SK-N-SH (cell line): Measurements from ENCODE around the gene MRPS27. TPM values are rescaled to one million over a fixed set of nuclear protein-coding genes. Genes with fewer than 3 reads are reported as not detected.

Source experiments
- CTCF ChIA-PET: fragments of 300-600, 350-600 bp; formaldehyde crosslinking; extraction: SDS; loops from one replicate; lab custom pipeline; 2021; lab: Yijun Ruan, JAX
- POLR2A ChIA-PET: fragments of 350-600 bp; sonication (Branson Sonifier 250); formaldehyde crosslinking; extraction: SDS; loops from one replicate; lab custom pipeline; 2020; ENCODE audit warnings: antibody characterized with exemption, inconsistent platforms; lab: Yijun Ruan, JAX
- DNase-seq: peaks from one replicate; pipeline ENCODE4 v3.0.0; 2012
- H2AFZ ChIP-seq: fragments of 200-600 bp; sonication (generic); 2 replicates; pipeline ENCODE4 v1.8.1; 2016; ENCODE audit warnings: antibody characterized with exemption, mild to moderate bottlenecking, low read depth
- H3F3A ChIP-seq: fragments of 200-600 bp; sonication (generic); replicated peaks from 2 replicates; pipeline ENCODE3; 2016; ENCODE audit warnings: antibody characterized with exemption, mild to moderate bottlenecking; ENCODE audit not compliant: insufficient read depth
- H3K27ac ChIP-seq, 2 experiments: fragments of 200-500 bp in 1 of 2; fragments of 200-600 bp in 1 of 2; sonication (Bioruptor generic) in 1 of 2; sonication (generic), shearing (Covaris generic) in 1 of 2; 2 replicates each; pipeline versions ENCODE4 v1.5.1 to v1.6.1; 2014 to 2016; ENCODE audit warnings: low read depth in 2 of 2, inconsistent platforms in 1 of 2, low read length in 1 of 2, mild to moderate bottlenecking in 1 of 2, mixed read lengths in 1 of 2
- H3K27me3 ChIP-seq: fragments of 200-600 bp; sonication (generic), shearing (Covaris generic); 2 replicates; pipeline ENCODE4 v1.6.1; 2016; ENCODE audit warnings: mixed run types; ENCODE audit not compliant: insufficient read depth
- H3K36me3 ChIP-seq, 2 experiments: fragments of 200-500 bp in 1 of 2; fragments of 200-600 bp in 1 of 2; sonication (Bioruptor generic) in 1 of 2; sonication (generic) in 1 of 2; replicated peaks in 1 of 2; 2 replicates each; pipeline versions ENCODE3 to v1.5.1; 2014 to 2016; ENCODE audit warnings: low read length in 1 of 2, mild to moderate bottlenecking in 1 of 2; ENCODE audit not compliant: insufficient read depth in 2 of 2, control insufficient read depth in 1 of 2
- H3K4me1 ChIP-seq, 2 experiments: fragments of 200-500 bp in 1 of 2; fragments of 200-600 bp in 1 of 2; sonication (Bioruptor generic) in 1 of 2; sonication (generic), shearing (Covaris generic) in 1 of 2; 2 replicates each; pipeline versions ENCODE4 v1.5.1 to v1.6.1; 2014 to 2016; ENCODE audit warnings: low read depth in 1 of 2, low read length in 1 of 2, mixed run types in 1 of 2; ENCODE audit not compliant: insufficient read depth in 2 of 2, control insufficient read depth in 1 of 2
- H3K4me2 ChIP-seq: fragments of 200-600 bp; sonication (generic), shearing (Covaris generic); 2 replicates; pipeline ENCODE4 v1.6.1; 2017; ENCODE audit warnings: mixed run types
- H3K4me3 ChIP-seq, 2 experiments: fragments of 200-500 bp in 1 of 2; fragments of 200-600 bp in 1 of 2; sonication (Bioruptor generic) in 1 of 2; sonication (generic), shearing (Covaris generic) in 1 of 2; 2 replicates each; pipeline versions ENCODE4 v1.5.1 to v1.8.1; 2014 to 2016; ENCODE audit warnings: low read depth in 2 of 2, inconsistent platforms in 1 of 2, low read length in 1 of 2, mild to moderate bottlenecking in 1 of 2, mixed read lengths in 1 of 2, moderate library complexity in 1 of 2
- H3K79me2 ChIP-seq: fragments of 200-600 bp; sonication (generic); 2 replicates; pipeline ENCODE4 v1.8.1; 2017; ENCODE audit warnings: mild to moderate bottlenecking; ENCODE audit not compliant: insufficient read depth
- H3K9ac ChIP-seq: fragments of 200-600 bp; sonication (generic); 2 replicates; pipeline ENCODE4 v1.6.1; 2017; ENCODE audit warnings: mixed run types
- H3K9me2 ChIP-seq: fragments of 200-600 bp; sonication (generic); 2 replicates; pipeline ENCODE4 v1.6.1; 2017; ENCODE audit warnings: mixed run types
- H3K9me3 ChIP-seq: fragments of 200-600 bp; sonication (generic); 2 replicates; pipeline ENCODE4 v1.6.1; 2017; ENCODE audit warnings: mixed run types, mild to moderate bottlenecking, moderate library complexity
- H4K20me1 ChIP-seq: fragments of 200-600 bp; sonication (generic); 2 replicates; pipeline ENCODE4 v1.6.1; 2017; ENCODE audit warnings: mild to moderate bottlenecking, mixed run types; ENCODE audit not compliant: insufficient read depth
- CHD2 ChIP-seq: fragments of 150-350 bp; IDR thresholded peaks from 2 replicates; pipeline ENCODE4 v1.6.1; 2018; ENCODE audit warnings: low read length; ENCODE audit not compliant: partially characterized antibody
- ELF1 ChIP-seq: IDR thresholded peaks from 2 replicates; pipeline ENCODE4 v1.4.0; 2012
- EZH2phosphoT487 ChIP-seq: fragments of 200-600 bp; sonication (generic); IDR thresholded peaks from 2 replicates; pipeline ENCODE4 v1.6.1; 2017; ENCODE audit warnings: low read depth, mixed run types, mild to moderate bottlenecking, antibody characterized with exemption, moderate library complexity, borderline replicate concordance
- FOSL2 ChIP-seq: IDR thresholded peaks from 2 replicates; pipeline ENCODE4 v1.4.0; 2012; ENCODE audit warnings: low read depth, mild to moderate bottlenecking, moderate library complexity, borderline replicate concordance
- FOXJ3 ChIP-seq: sonication (generic); formaldehyde crosslinking; IDR thresholded peaks from 2 replicates; pipeline ENCODE4 v1.5.1; 2020; ENCODE audit warnings: mild to moderate bottlenecking, missing genetic modification reagents
- GABPA ChIP-seq: IDR thresholded peaks from 2 replicates; pipeline ENCODE4 v1.4.0; 2012; ENCODE audit warnings: low read depth, mild to moderate bottlenecking
- GATA2 ChIP-seq: sonication (generic); formaldehyde crosslinking; IDR thresholded peaks from 2 replicates; pipeline ENCODE4 v1.5.0; 2020; ENCODE audit warnings: mild to moderate bottlenecking, missing genetic modification reagents
- JUND ChIP-seq: IDR thresholded peaks from 2 replicates; pipeline ENCODE4 v1.4.0; 2012
- NFIC ChIP-seq: IDR thresholded peaks from 2 replicates; pipeline ENCODE4 v1.4.0; 2012; ENCODE audit warnings: borderline replicate concordance
- NRF1 ChIP-seq: IDR thresholded peaks from 2 replicates; pipeline ENCODE4 v1.6.1; 2012; ENCODE audit warnings: low read depth, mild to moderate bottlenecking, low read length
- RCOR1 ChIP-seq: fragments of 150-350 bp; IDR thresholded peaks from 2 replicates; pipeline ENCODE4 v1.6.1; 2017; ENCODE audit warnings: antibody characterized with exemption, low read length
- RFX5 ChIP-seq: IDR thresholded peaks from 2 replicates; pipeline ENCODE4 v1.6.1; 2012; ENCODE audit warnings: mild to moderate bottlenecking, improper control_type of control experiment, low read length
- RXRA ChIP-seq: IDR thresholded peaks from 2 replicates; pipeline ENCODE4 v1.4.0; 2012; ENCODE audit warnings: low read depth, mild to moderate bottlenecking, borderline replicate concordance
- TAF1 ChIP-seq: IDR thresholded peaks from 2 replicates; pipeline ENCODE4 v1.6.1; 2012; ENCODE audit warnings: low read depth, mild to moderate bottlenecking, low read length, moderate library complexity, borderline replicate concordance
- TCF12 ChIP-seq: IDR thresholded peaks from 2 replicates; pipeline ENCODE4 v1.4.0; 2012
- TEAD4 ChIP-seq: IDR thresholded peaks from 2 replicates; pipeline ENCODE4 v1.4.0; 2012; ENCODE audit warnings: mild to moderate bottlenecking, borderline replicate concordance; ENCODE audit not compliant: insufficient read depth
- USF1 ChIP-seq: IDR thresholded peaks from 2 replicates; pipeline ENCODE4 v1.4.0; 2012; ENCODE audit warnings: low read depth, borderline replicate concordance
- YY1 ChIP-seq: IDR thresholded peaks from 2 replicates; pipeline ENCODE4 v1.4.0; 2012; ENCODE audit warnings: low read depth, mild to moderate bottlenecking
- WGBS: methylation state at CpG from one replicate; pipeline ENCODE4 v1.1.6; 2017; ENCODE audit warnings: low lambda C conversion rate; 5-methylcytosine and 5-hydroxymethylcytosine counted together
- polyA plus RNA-seq, 3 experiments: library from polyadenylated mRNA; depleted of rRNA; stranded (reverse); fragments of >200 nt; gene quantifications; 2 replicates each; pipeline ENCODE4 v1.2.3, GENCODE V29; 2012
- TF ChIP-seq, protein P1 (sequence below): IDR thresholded peaks from 2 replicates; pipeline ENCODE4 v1.4.0; 2012; ENCODE audit warnings: low read depth
- TF ChIP-seq, protein P2 (sequence below): fragments of 150-350 bp; IDR thresholded peaks from 2 replicates; pipeline ENCODE4 v1.6.1; 2016; ENCODE audit warnings: mild to moderate bottlenecking, low read depth, low read length

MRPS27 gene
- polyA plus RNA-seq, 1 of the 3 experiments (the other 2 are of a cell fraction), result 37.5 TPM

- no peak for DNase-seq
- TF ChIP-seq NRF1 (no peak), USF1 (no peak), GABPA (no peak), TCF12 (no peak), TAF1 (no peak), TEAD4 (no peak), RFX5 (no peak), ELF1 (no peak), EZH2phosphoT487 (no peak), FOXJ3 (CRISPR knock-in tag) (no peak), CHD2 (no peak), YY1 (no peak), JUND (no peak), FOSL2 (no peak), RCOR1 (no peak), RXRA (no peak), NFIC (no peak), GATA2 (CRISPR knock-in tag) (no peak)
- TF ChIP-seq, protein P1, sequence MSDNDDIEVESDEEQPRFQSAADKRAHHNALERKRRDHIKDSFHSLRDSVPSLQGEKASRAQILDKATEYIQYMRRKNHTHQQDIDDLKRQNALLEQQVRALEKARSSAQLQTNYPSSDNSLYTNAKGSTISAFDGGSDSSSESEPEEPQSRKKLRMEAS, result no peak
- TF ChIP-seq, protein P2, sequence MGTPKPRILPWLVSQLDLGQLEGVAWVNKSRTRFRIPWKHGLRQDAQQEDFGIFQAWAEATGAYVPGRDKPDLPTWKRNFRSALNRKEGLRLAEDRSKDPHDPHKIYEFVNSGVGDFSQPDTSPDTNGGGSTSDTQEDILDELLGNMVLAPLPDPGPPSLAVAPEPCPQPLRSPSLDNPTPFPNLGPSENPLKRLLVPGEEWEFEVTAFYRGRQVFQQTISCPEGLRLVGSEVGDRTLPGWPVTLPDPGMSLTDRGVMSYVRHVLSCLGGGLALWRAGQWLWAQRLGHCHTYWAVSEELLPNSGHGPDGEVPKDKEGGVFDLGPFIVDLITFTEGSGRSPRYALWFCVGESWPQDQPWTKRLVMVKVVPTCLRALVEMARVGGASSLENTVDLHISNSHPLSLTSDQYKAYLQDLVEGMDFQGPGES, result no peak
- Histone ChIP-seq H3K27ac (peak overlapping the region in 1 of 2 experiments; percentile 94; a peak in 2 of 4 replicates), H3K4me1 (peaks cover 0 to 58% of the 10 kb centered on the region in 2 experiments), H2AFZ (no peak overlapping the region), H3K79me2 (peaks cover 84% of the 10 kb centered on the region), H3K4me3 (no peak overlapping the region), H3K27me3 (no peaks in the 10 kb centered on the region), H3K9ac (no peak overlapping the region), H3F3A (peaks cover 88% of the 10 kb centered on the region), H4K20me1 (peaks cover 83% of the 10 kb centered on the region), H3K9me2 (no peaks in the 10 kb centered on the region), H3K4me2 (no peak overlapping the region), H3K36me3 (peaks cover 98% of the 10 kb centered on the region in 2 experiments), H3K9me3 (no peaks in the 10 kb centered on the region)
- ChIA-PET POLR2A (no interaction called here), CTCF (no interaction called here)
- 77% methylated on average over 4 of the region's 8 CpGs for WGBS
Observed at GRCh38 chr5:72203251-72203845, 116.7 kb downstream of the MRPS27 start.
